ENCODE data around the gene ACOT12.
"Not testable (repeated sequence)": the region's sequence is repeated elsewhere in the genome, so short reads cannot be mapped to it uniquely, and the experiment has no call there.

ACOT12 gene

GRCh38 chr5:81353189-81353588, 40.7 kb downstream of the ACOT12 start:
- DNase-seq (ENCODE audit: low read depth, low spot score) = no peak
- H3K4me3 ChIP-seq (ENCODE audit: low read length) = no peak overlapping the region

- DNase-seq (ENCODE audit: low read depth, low spot score) = no peak
- H3K4me3 ChIP-seq (ENCODE audit: low read length) = no peak overlapping the region
Observed at GRCh38 chr5:81350507-81350906, 43.4 kb downstream of the ACOT12 start.

- no peak for DNase-seq (ENCODE audit: low read depth, low spot score)
- H3K4me3 ChIP-seq (ENCODE audit: low read length) = no peak overlapping the region
Observed at GRCh38 chr5:81349161-81349560, 44.8 kb downstream of the ACOT12 start.

GRCh38 chr5:81345411-81346003, 48.4 kb downstream of the ACOT12 start:
- DNase-seq (ENCODE audit: low read depth, low spot score) = no peak
- H3K4me3 ChIP-seq (ENCODE audit: low read length) = no peak overlapping the region

- H3K4me3 ChIP-seq (ENCODE audit: low read length) = no peak overlapping the region
- DNase-seq (ENCODE audit: low read depth, low spot score) = no peak
Observed at GRCh38 chr5:81344736-81345135, 49.2 kb downstream of the ACOT12 start.

GRCh38 chr5:81338213-81338612, 55.7 kb downstream of the ACOT12 start:
- not testable (repeated sequence) for H3K4me3 ChIP-seq (ENCODE audit: low read length); DNase-seq (ENCODE audit: low read depth, low spot score)

GRCh38 chr5:81337803-81338202, 56.1 kb downstream of the ACOT12 start:
- H3K4me3 ChIP-seq (ENCODE audit: low read length) = no peak overlapping the region
- DNase-seq (ENCODE audit: low read depth, low spot score) = no peak

GRCh38 chr5:81336556-81336955, 57.4 kb downstream of the ACOT12 start:
- H3K4me3 ChIP-seq (ENCODE audit: low read length) = no peak overlapping the region
- DNase-seq (ENCODE audit: low read depth, low spot score) = no peak

- H3K4me3 ChIP-seq (ENCODE audit: low read length) = no peak overlapping the region
- no peak for DNase-seq (ENCODE audit: low read depth, low spot score)
Observed at GRCh38 chr5:81335946-81336345, 58.0 kb downstream of the ACOT12 start.

- DNase-seq (ENCODE audit: low read depth, low spot score) = no peak
- no peak overlapping the region for H3K4me3 ChIP-seq (ENCODE audit: low read length)
Observed at GRCh38 chr5:81334304-81335061, 59.5 kb downstream of the ACOT12 start.

- no peak overlapping the region for H3K4me3 ChIP-seq (ENCODE audit: low read length)
Observed at GRCh38 chr5:81326554-81326953, 67.4 kb downstream of the ACOT12 start.

GRCh38 chr5:81317536-81317935, 76.4 kb downstream of the ACOT12 start:
- DNase-seq (ENCODE audit: low read depth, low spot score) = no peak

More at GRCh38 chr5:81326554-81326953, 67.4 kb downstream of the ACOT12 start:
- DNase-seq (ENCODE audit: low read depth, low spot score) = no peak

GRCh38 chr5:81316571-81316970, 77.4 kb downstream of the ACOT12 start:
- no peak for DNase-seq (ENCODE audit: low read depth, low spot score)
- no peak overlapping the region for H3K4me3 ChIP-seq (ENCODE audit: low read length)

More at GRCh38 chr5:81317536-81317935, 76.4 kb downstream of the ACOT12 start:
- no peak overlapping the region for H3K4me3 ChIP-seq (ENCODE audit: low read length)

- no peak overlapping the region for H3K4me3 ChIP-seq (ENCODE audit: low read length)
- no peak for DNase-seq (ENCODE audit: low read depth, low spot score)
Observed at GRCh38 chr5:81315830-81316229, 78.1 kb downstream of the ACOT12 start.

GRCh38 chr5:81315336-81315735, 78.6 kb downstream of the ACOT12 start:
- no peak overlapping the region for H3K4me3 ChIP-seq (ENCODE audit: low read length)
- no peak for DNase-seq (ENCODE audit: low read depth, low spot score)

- no peak overlapping the region for H3K4me3 ChIP-seq (ENCODE audit: low read length)
- no peak for DNase-seq (ENCODE audit: low read depth, low spot score)
Observed at GRCh38 chr5:81314581-81314980, 79.4 kb downstream of the ACOT12 start.

GRCh38 chr5:81313686-81314085, 80.2 kb downstream of the ACOT12 start:
- H3K4me3 ChIP-seq (ENCODE audit: low read length) = no peak overlapping the region
- DNase-seq (ENCODE audit: low read depth, low spot score) = no peak

GRCh38 chr5:81313278-81313677, 80.7 kb downstream of the ACOT12 start:
- DNase-seq (ENCODE audit: low read depth, low spot score) = no peak
- H3K4me3 ChIP-seq (ENCODE audit: low read length) = no peak overlapping the region

- H3K4me3 ChIP-seq (ENCODE audit: low read length) = no peak overlapping the region
- DNase-seq (ENCODE audit: low read depth, low spot score) = no peak
Observed at GRCh38 chr5:81310402-81311063, 83.4 kb downstream of the ACOT12 start.

- H3K4me3 ChIP-seq (ENCODE audit: low read length) = no peak overlapping the region
- DNase-seq (ENCODE audit: low read depth, low spot score) = no peak
Observed at GRCh38 chr5:81308836-81309235, 85.1 kb downstream of the ACOT12 start.

Data from Jurkat, Clone E6-1 (cell line).